DND-41 (cell line): ENCODE measurements around the gene LRRC56.

Experiments
- ATAC-seq: fragments of 200-7000 bp; cut with Tn5 transposase; 3 replicates; pipeline ENCODE4 v1.9.1; 2021; ENCODE audit warnings: low read depth; ENCODE audit not compliant: insufficient read depth
- DNase-seq: peaks from one replicate; pipeline ENCODE4 v3.0.0-alpha.2; 2020
- H2AFZ ChIP-seq: 2 replicates; pipeline ENCODE4 v1.6.0; 2012; ENCODE audit warnings: low read depth, low read length
- H3K27ac ChIP-seq: 2 replicates; pipeline ENCODE4 v1.5.1; 2012; ENCODE audit warnings: low read length, inconsistent platforms
- H3K27me3 ChIP-seq: fragments of 200-600 bp; sonication (generic); 2 replicates; pipeline ENCODE4 v1.6.0; 2012; ENCODE audit warnings: low read length, mild to moderate bottlenecking, inconsistent platforms; ENCODE audit not compliant: insufficient read depth, poor library complexity
- H3K36me3 ChIP-seq: 2 replicates; pipeline ENCODE4 v1.5.1; 2012; ENCODE audit warnings: low read length, inconsistent platforms; ENCODE audit not compliant: insufficient read depth
- H3K4me1 ChIP-seq: 2 replicates; pipeline ENCODE4 v1.5.1; 2012; ENCODE audit warnings: mild to moderate bottlenecking, low read length; ENCODE audit not compliant: insufficient read depth
- H3K4me2 ChIP-seq: 2 replicates; pipeline ENCODE4 v1.6.0; 2012; ENCODE audit warnings: mild to moderate bottlenecking, moderate library complexity, low read length, inconsistent platforms; ENCODE audit not compliant: insufficient read depth
- H3K4me3 ChIP-seq, 2 experiments: fragments of 200-600 bp in 1 of 2; shearing (Covaris generic) in 1 of 2; 2 replicates each; pipeline ENCODE4 v1.5.1; 2012 to 2016; ENCODE audit warnings: inconsistent platforms in 2 of 2, low read length in 2 of 2, mild to moderate bottlenecking in 2 of 2, low read depth in 1 of 2, moderate library complexity in 1 of 2
- H3K79me2 ChIP-seq: 2 replicates; pipeline ENCODE4 v1.6.0; 2012; ENCODE audit warnings: low read length, inconsistent platforms; ENCODE audit not compliant: insufficient read depth
- H3K9ac ChIP-seq: 2 replicates; pipeline ENCODE4 v1.6.0; 2012; ENCODE audit warnings: low read depth, mild to moderate bottlenecking, inconsistent platforms, low read length, moderate library complexity
- H3K9me3 ChIP-seq: 2 replicates; pipeline ENCODE4 v1.5.1; 2012; ENCODE audit warnings: low read length, moderate library complexity, mild to moderate bottlenecking, inconsistent platforms; ENCODE audit not compliant: insufficient read depth, severe bottlenecking
- H4K20me1 ChIP-seq: 2 replicates; pipeline ENCODE4 v1.6.0; 2012; ENCODE audit warnings: low read length; ENCODE audit not compliant: insufficient read depth
- EZH2 ChIP-seq: IDR thresholded peaks from 3 replicates; pipeline ENCODE4 v1.6.1; 2012; ENCODE audit warnings: borderline replicate concordance, low read depth, mild to moderate bottlenecking, moderate library complexity, low read length, inconsistent platforms; ENCODE audit not compliant: severe bottlenecking
- TF ChIP-seq, protein P1 (sequence below): IDR thresholded peaks from 2 replicates; pipeline ENCODE4 v1.5.1; 2012; ENCODE audit warnings: borderline replicate concordance, low read length, moderate library complexity, mild to moderate bottlenecking; ENCODE audit not compliant: poor library complexity, severe bottlenecking; ENCODE audit errors: extremely low read depth

The LRRC56 gene

DNA sequence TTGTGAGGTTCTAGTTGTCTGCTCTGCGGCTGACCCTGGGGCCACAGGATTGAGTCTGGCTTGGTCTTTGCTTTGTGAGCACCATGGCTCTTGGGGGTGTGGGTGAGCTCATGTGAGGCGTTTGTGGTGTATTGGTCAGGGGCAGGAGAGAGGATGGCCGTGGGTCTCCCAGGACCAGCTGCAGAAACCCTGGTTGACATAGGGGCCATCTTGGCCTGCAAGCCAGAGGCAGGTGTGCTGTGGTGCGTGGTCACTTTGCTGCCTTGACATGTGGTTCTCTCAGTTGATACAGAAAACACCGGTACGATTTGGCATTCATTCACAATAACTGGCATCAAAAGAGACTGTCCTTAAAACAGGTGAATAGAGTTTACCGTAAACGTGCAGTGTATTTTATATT, 50.2 kb downstream of the LRRC56 start:
- ATAC-seq (no peak), DNase-seq (no peak)
- H3K4me3 ChIP-seq = no peak overlapping the region
- peaks cover 61% of the 10 kb centered on the region for H4K20me1 ChIP-seq
- no peaks in the 10 kb centered on the region for H3K9me3 ChIP-seq
- peaks cover 85% of the 10 kb centered on the region for H3K36me3 ChIP-seq
- H2AFZ ChIP-seq = no peak overlapping the region
- peaks cover 68% of the 10 kb centered on the region for H3K79me2 ChIP-seq
- no peak overlapping the region for H3K27ac ChIP-seq
- H3K4me2 ChIP-seq = no peak overlapping the region
- TF ChIP-seq, protein P1, sequence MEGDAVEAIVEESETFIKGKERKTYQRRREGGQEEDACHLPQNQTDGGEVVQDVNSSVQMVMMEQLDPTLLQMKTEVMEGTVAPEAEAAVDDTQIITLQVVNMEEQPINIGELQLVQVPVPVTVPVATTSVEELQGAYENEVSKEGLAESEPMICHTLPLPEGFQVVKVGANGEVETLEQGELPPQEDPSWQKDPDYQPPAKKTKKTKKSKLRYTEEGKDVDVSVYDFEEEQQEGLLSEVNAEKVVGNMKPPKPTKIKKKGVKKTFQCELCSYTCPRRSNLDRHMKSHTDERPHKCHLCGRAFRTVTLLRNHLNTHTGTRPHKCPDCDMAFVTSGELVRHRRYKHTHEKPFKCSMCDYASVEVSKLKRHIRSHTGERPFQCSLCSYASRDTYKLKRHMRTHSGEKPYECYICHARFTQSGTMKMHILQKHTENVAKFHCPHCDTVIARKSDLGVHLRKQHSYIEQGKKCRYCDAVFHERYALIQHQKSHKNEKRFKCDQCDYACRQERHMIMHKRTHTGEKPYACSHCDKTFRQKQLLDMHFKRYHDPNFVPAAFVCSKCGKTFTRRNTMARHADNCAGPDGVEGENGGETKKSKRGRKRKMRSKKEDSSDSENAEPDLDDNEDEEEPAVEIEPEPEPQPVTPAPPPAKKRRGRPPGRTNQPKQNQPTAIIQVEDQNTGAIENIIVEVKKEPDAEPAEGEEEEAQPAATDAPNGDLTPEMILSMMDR = no peak
- no peak for TF ChIP-seq EZH2
- H3K4me1 ChIP-seq = no peaks in the 10 kb centered on the region
- H3K27me3 ChIP-seq = no peaks in the 10 kb centered on the region
- no peak overlapping the region for H3K9ac ChIP-seq

DNA sequence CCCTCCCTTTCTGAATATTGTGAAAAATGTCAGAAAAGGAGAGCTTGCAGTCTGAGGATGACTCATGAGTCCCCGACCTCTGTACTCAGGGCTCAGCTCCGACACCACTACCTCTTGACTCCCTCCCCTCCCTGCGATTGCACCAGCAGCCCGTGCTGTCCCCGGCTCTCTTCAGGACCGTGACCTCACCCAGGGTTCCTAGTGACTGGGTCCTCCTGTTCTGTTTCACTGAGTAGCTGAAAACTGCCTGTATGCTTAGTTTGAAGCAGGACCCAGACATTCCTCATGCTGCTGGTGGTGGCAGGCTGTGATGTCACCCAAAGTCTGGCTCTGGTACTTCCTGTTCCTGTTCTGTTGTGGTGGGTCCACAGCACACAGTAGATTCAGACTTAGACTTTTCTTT, 50.7 kb downstream of the LRRC56 start:
- Histone ChIP-seq H3K27me3 (no peaks in the 10 kb centered on the region), H4K20me1 (peaks cover 62% of the 10 kb centered on the region), H3K36me3 (peaks cover 90% of the 10 kb centered on the region), H3K9me3 (no peaks in the 10 kb centered on the region), H3K4me3 (no peak overlapping the region), H3K4me2 (no peak overlapping the region), H3K9ac (no peak overlapping the region), H3K27ac (no peak overlapping the region), H3K4me1 (no peaks in the 10 kb centered on the region), H2AFZ (no peak overlapping the region), H3K79me2 (peaks cover 66% of the 10 kb centered on the region)
- DNase-seq (no peak), ATAC-seq (peak; percentile 63; the same call in 1 of the 3 replicates)
- TF ChIP-seq, protein P1 = no peak
- TF ChIP-seq EZH2 = no peak

DNA sequence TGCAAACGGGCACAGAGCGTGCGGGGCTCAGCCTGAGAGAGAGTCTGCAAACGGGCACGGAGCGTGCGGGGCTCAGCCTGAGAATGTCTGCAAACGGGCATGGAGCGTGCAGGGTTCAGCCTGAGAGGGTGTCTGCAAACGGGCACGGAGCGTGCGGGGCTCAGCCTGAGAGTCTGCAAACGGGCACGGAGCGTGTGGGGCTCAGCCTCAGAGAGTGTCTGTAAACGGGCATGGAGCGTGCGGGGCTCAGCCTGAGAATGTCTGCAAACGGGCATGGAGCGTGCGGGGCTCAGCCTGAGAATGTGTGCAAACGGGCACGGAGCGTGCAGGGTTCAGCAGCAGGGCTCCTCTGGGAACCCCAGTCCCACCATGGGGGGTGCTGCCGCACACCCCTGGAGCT, 52.5 kb downstream of the LRRC56 start:
- ATAC-seq (no peak), DNase-seq (no peak)
- H4K20me1 ChIP-seq = peaks cover 58% of the 10 kb centered on the region
- H3K27me3 ChIP-seq = no peaks in the 10 kb centered on the region
- peaks cover 93% of the 10 kb centered on the region for H3K36me3 ChIP-seq
- H3K4me3 ChIP-seq = no peak overlapping the region
- H3K9ac ChIP-seq = no peak overlapping the region
- H3K27ac ChIP-seq = no peak overlapping the region
- H3K79me2 ChIP-seq = peaks cover 59% of the 10 kb centered on the region
- TF ChIP-seq EZH2 = no peak
- TF ChIP-seq, protein P1 = no peak
- H3K4me2 ChIP-seq = no peak overlapping the region
- H2AFZ ChIP-seq = no peak overlapping the region
- H3K4me1 ChIP-seq = no peaks in the 10 kb centered on the region
- no peaks in the 10 kb centered on the region for H3K9me3 ChIP-seq

DNA sequence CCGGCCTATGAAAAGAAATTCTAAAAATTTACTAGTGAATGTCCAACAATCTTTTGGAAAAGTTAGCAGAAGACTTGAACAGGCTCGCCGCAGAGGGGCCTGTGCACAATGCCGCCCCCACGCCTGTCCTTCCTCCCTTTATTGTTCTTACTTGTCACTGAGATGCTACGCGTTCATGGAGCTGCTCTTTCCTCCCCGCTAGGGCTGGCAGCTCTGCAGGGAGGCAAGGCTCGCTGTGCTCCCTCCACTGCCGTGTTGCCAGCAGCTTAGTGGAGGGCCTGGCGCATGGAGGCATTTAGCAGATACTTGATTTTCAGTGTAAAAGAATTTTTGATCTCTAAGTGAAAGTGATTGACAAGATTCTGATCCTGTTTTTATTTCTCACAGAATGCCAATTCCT, 53.7 kb downstream of the LRRC56 start:
- H4K20me1 ChIP-seq = peaks cover 59% of the 10 kb centered on the region
- H3K36me3 ChIP-seq = peaks cover 98% of the 10 kb centered on the region

More for the DNA sequence above, 53.7 kb downstream of the LRRC56 start:
- Histone ChIP-seq H2AFZ (no peak overlapping the region), H3K27me3 (no peaks in the 10 kb centered on the region), H3K4me2 (no peak overlapping the region), H3K4me3 (no peak overlapping the region), H3K9me3 (no peaks in the 10 kb centered on the region), H3K4me1 (no peaks in the 10 kb centered on the region), H3K9ac (no peak overlapping the region), H3K27ac (no peak overlapping the region), H3K79me2 (peaks cover 60% of the 10 kb centered on the region)
- ATAC-seq = no peak
- DNase-seq = no peak
- no peak for TF ChIP-seq EZH2
- TF ChIP-seq, protein P1 = no peak
